Neural cell (in vitro differentiated cells): ENCODE results near the gene ZNF438. TPM values are rescaled to one million over a fixed set of nuclear protein-coding genes. Genes with fewer than 3 reads are reported as not detected.

Experiments
- H2AFZ ChIP-seq: fragments of 200-600, 300-800 bp; sonication (generic), shearing (Covaris generic); 2 replicates; pipeline ENCODE4 v1.6.0; 2014; ENCODE audit warnings: low read depth, mild to moderate bottlenecking, antibody characterized with exemption, low read length, moderate library complexity
- H3F3A ChIP-seq: fragments of 200-600 bp; shearing (Covaris generic); 2 replicates; pipeline ENCODE4 v1.6.1; 2016; ENCODE audit warnings: mild to moderate bottlenecking, moderate library complexity, mixed read lengths, antibody characterized with exemption, low read length; ENCODE audit not compliant: insufficient read depth, poor library complexity, severe bottlenecking
- H3K27ac ChIP-seq: fragments of 200-600, 300-800 bp; sonication (generic), shearing (Covaris generic); 2 replicates; pipeline ENCODE4 v1.5.1; 2014; ENCODE audit warnings: mild to moderate bottlenecking, low read length, moderate library complexity
- H3K27me3 ChIP-seq: fragments of 300-800, 200-600 bp; sonication (generic), shearing (Covaris generic); 2 replicates; pipeline ENCODE4 v1.6.0; 2014; ENCODE audit warnings: mild to moderate bottlenecking, low read depth, low read length, moderate library complexity; ENCODE audit not compliant: insufficient read depth
- H3K36me3 ChIP-seq: fragments of 300-800, 200-600 bp; sonication (generic), shearing (Covaris generic); 2 replicates; pipeline ENCODE4 v1.5.1; 2014; ENCODE audit warnings: mild to moderate bottlenecking, antibody characterized with exemption, low read length, moderate library complexity; ENCODE audit not compliant: insufficient read depth
- H3K4me2 ChIP-seq: fragments of 300-800, 200-600 bp; sonication (generic), shearing (Covaris generic); 2 replicates; pipeline ENCODE4 v1.6.0; 2014; ENCODE audit warnings: mild to moderate bottlenecking, low read length
- H3K4me3 ChIP-seq: fragments of 300-800, 200-600 bp; sonication (generic), shearing (Covaris generic); 2 replicates; pipeline ENCODE4 v1.5.1; 2014; ENCODE audit warnings: mild to moderate bottlenecking, low read length, moderate library complexity
- H3K79me2 ChIP-seq: fragments of 200-600 bp; shearing (Covaris generic); replicated peaks from 2 replicates; pipeline ENCODE4 v1.6.0; 2014; ENCODE audit warnings: mild to moderate bottlenecking, low read length, moderate library complexity; ENCODE audit not compliant: insufficient read depth
- H3K9ac ChIP-seq: fragments of 300-800, 200-600 bp; sonication (generic), shearing (Covaris generic); 2 replicates; pipeline ENCODE4 v1.6.1; 2016; ENCODE audit warnings: mild to moderate bottlenecking, low read length, mixed read lengths
- H3K9me2 ChIP-seq: fragments of 200-600 bp; shearing (Covaris generic); 2 replicates; pipeline ENCODE4 v1.6.1; 2016; ENCODE audit warnings: mild to moderate bottlenecking, low read length, mixed read lengths; ENCODE audit not compliant: insufficient read depth
- H3K9me3 ChIP-seq: fragments of 200-600, 300-800 bp; sonication (generic), shearing (Covaris generic); 2 replicates; pipeline ENCODE4 v1.6.1; 2016; ENCODE audit warnings: mild to moderate bottlenecking, mixed run types, low read length, moderate library complexity, mixed read lengths
- H4K20me1 ChIP-seq: fragments of 200-600 bp; shearing (Covaris generic); 2 replicates; pipeline ENCODE4 v1.6.1; 2016; ENCODE audit warnings: mild to moderate bottlenecking, mixed run types; ENCODE audit not compliant: insufficient read depth
- EP300 ChIP-seq: fragments of 450-650 bp; conservative IDR thresholded peaks from 2 replicates; pipeline ENCODE4 v1.6.1; 2014; ENCODE audit warnings: antibody characterized with exemption, mild to moderate bottlenecking, moderate library complexity; ENCODE audit not compliant: poor library complexity, severe bottlenecking
- EZH2 ChIP-seq: fragments of 200-600, 300-800 bp; shearing (Covaris generic), sonication (generic); IDR thresholded peaks from 2 replicates; pipeline ENCODE4 v1.6.1; 2014; ENCODE audit warnings: antibody characterized with exemption, low read length, borderline replicate concordance, mild to moderate bottlenecking; ENCODE audit not compliant: insufficient read depth, poor library complexity, severe bottlenecking
- MXI1 ChIP-seq: fragments of 450-650 bp; conservative IDR thresholded peaks from 2 replicates; pipeline ENCODE4 v1.6.1; 2014; ENCODE audit warnings: antibody characterized with exemption, mild to moderate bottlenecking; ENCODE audit not compliant: poor library complexity, severe bottlenecking
- POLR2AphosphoS5 ChIP-seq: IDR thresholded peaks from 2 replicates; pipeline ENCODE4 v1.6.1; 2012
- RAD21 ChIP-seq: fragments of 450-650 bp; conservative IDR thresholded peaks from 2 replicates; pipeline ENCODE4 v1.6.1; 2014; ENCODE audit warnings: antibody characterized with exemption, mild to moderate bottlenecking, moderate library complexity
- REST ChIP-seq: IDR thresholded peaks from 2 replicates; pipeline ENCODE4 v1.6.1; 2012; ENCODE audit warnings: borderline replicate concordance
- SMC3 ChIP-seq: fragments of 450-650 bp; conservative IDR thresholded peaks from 2 replicates; pipeline ENCODE4 v1.6.1; 2014; ENCODE audit warnings: antibody characterized with exemption, mild to moderate bottlenecking, moderate library complexity; ENCODE audit not compliant: poor library complexity
- TAF1 ChIP-seq: IDR thresholded peaks from 2 replicates; pipeline ENCODE4 v1.6.1; 2012; ENCODE audit warnings: low read depth
- polyA plus RNA-seq: library from polyadenylated mRNA; depleted of rRNA; stranded (reverse); fragments of >200 nt; gene quantifications from 2 replicates; pipeline ENCODE4 v1.2.3, GENCODE V29; 2014
- TF ChIP-seq, protein P1 (sequence below): fragments of 450-650 bp; IDR thresholded peaks from 2 replicates; pipeline ENCODE4 v1.5.1; 2014; ENCODE audit warnings: antibody characterized with exemption, mild to moderate bottlenecking, moderate library complexity; ENCODE audit not compliant: poor library complexity, severe bottlenecking

ZNF438 gene
- polyA plus RNA-seq, 1 donor from 2014 or later: 0.78 TPM

DNA sequence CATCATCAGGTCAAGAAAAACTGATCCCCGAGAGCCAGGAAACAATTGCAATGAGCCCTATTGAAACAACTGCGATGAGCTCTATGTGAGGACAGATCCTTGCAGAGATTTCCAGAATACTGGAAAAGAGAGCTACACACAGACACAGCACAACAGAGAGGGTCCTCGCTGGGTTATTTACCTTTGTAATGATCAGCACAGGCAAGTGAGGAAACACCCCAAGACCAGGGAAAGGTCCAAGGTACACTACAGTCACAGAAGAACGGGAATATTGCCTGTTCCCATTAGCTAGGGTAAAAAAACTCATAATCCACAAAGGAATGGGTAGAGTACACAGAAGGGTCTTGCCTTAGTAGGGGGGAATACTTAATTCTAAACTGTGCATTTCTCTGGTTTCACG lies 152.7 kb downstream of the ZNF438 start:
- no peak overlapping the region for H3K4me2 ChIP-seq

GRCh38 chr10:30877111-30877510 lies 154.6 kb downstream of the ZNF438 start:
- Histone ChIP-seq H3K27me3 (no peaks in the 10 kb centered on the region), H3K79me2 (no peaks in the 10 kb centered on the region), H3K9ac (no peak overlapping the region)
- TF ChIP-seq POLR2AphosphoS5 (no peak), TAF1 (no peak), RAD21 (no peak), SMC3 (no peak), MXI1 (no peak), EZH2 (no peak), REST (no peak)
- TF ChIP-seq, protein P1, sequence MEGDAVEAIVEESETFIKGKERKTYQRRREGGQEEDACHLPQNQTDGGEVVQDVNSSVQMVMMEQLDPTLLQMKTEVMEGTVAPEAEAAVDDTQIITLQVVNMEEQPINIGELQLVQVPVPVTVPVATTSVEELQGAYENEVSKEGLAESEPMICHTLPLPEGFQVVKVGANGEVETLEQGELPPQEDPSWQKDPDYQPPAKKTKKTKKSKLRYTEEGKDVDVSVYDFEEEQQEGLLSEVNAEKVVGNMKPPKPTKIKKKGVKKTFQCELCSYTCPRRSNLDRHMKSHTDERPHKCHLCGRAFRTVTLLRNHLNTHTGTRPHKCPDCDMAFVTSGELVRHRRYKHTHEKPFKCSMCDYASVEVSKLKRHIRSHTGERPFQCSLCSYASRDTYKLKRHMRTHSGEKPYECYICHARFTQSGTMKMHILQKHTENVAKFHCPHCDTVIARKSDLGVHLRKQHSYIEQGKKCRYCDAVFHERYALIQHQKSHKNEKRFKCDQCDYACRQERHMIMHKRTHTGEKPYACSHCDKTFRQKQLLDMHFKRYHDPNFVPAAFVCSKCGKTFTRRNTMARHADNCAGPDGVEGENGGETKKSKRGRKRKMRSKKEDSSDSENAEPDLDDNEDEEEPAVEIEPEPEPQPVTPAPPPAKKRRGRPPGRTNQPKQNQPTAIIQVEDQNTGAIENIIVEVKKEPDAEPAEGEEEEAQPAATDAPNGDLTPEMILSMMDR: no peak

More for the DNA sequence above, 152.7 kb downstream of the ZNF438 start:
- Histone ChIP-seq H3K9me3 (no peaks in the 10 kb centered on the region), H3K27ac (no peak overlapping the region), H4K20me1 (no peaks in the 10 kb centered on the region), H3K9ac (no peak overlapping the region), H3K79me2 (no peaks in the 10 kb centered on the region), H3K27me3 (no peaks in the 10 kb centered on the region), H3F3A (no peaks in the 10 kb centered on the region), H3K36me3 (no peaks in the 10 kb centered on the region), H3K9me2 (no peaks in the 10 kb centered on the region), H2AFZ (no peak overlapping the region), H3K4me3 (no peak overlapping the region)
- TF ChIP-seq TAF1 (no peak), SMC3 (no peak), POLR2AphosphoS5 (no peak), EP300 (no peak), REST (no peak), RAD21 (no peak), MXI1 (no peak), EZH2 (no peak)
- TF ChIP-seq, protein P1: no peak

More at GRCh38 chr10:30877111-30877510, 154.6 kb downstream of the ZNF438 start:
- Histone ChIP-seq H3K9me2 (no peaks in the 10 kb centered on the region), H3K27ac (no peak overlapping the region), H3K36me3 (no peaks in the 10 kb centered on the region), H3K9me3 (no peaks in the 10 kb centered on the region), H2AFZ (no peak overlapping the region), H4K20me1 (no peaks in the 10 kb centered on the region), H3K4me3 (no peak overlapping the region), H3K4me2 (no peak overlapping the region), H3F3A (no peaks in the 10 kb centered on the region)
